HG02798 (cell line): ENCODE measurements around the gene IL20RB.
"Not testable (repeated sequence)": the region's sequence is repeated elsewhere in the genome, so short reads cannot be mapped to it uniquely, and the experiment has no call there.

Source experiments
- ATAC-seq: cut with Tn5 transposase; IDR thresholded peaks from one replicate; pipeline ENCODE4 v1.9.1; 2021; ENCODE audit warnings: mild to moderate bottlenecking; ENCODE audit not compliant: unreplicated experiment, poor library complexity

IL20RB gene

DNA sequence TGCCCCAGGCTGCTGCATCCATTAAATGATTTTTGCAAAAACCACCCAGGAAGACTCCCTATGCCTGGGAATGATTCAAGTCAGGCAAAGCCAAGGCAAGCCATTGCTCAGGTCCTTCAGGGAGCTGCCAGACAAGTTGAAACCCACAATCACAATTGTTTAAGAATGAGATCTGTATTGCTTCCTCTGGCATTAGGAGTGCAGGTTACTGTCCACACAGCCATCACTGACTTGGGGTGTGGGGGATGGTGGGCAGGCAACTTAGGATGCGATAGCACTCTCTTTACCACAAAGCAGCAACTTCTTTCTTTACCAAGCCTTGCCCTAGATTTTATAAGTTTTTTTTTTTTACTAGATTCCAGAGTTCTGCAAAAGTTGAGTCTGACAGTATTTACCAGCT is 15.0 kb upstream of the IL20RB start:
- no peak for ATAC-seq

DNA sequence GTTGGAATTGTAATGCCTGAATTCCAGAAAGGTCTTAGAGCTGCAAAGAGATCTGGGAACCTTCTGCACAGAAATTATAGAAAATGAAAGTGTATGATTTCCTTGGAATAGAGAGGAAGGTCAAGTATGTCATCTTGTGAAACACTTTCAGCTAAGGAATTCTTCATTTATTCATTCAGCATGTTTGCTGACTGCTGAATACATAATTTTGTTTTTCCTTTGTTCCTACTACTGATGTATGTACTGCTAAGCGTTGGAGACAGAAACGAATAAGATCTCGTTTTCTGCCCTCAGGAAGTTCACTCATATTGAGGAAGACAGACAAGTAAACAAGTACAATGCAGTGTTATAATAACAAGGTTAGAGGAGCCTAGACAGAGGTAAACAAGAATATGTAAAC is 14.3 kb upstream of the IL20RB start:
- ATAC-seq: no peak

DNA sequence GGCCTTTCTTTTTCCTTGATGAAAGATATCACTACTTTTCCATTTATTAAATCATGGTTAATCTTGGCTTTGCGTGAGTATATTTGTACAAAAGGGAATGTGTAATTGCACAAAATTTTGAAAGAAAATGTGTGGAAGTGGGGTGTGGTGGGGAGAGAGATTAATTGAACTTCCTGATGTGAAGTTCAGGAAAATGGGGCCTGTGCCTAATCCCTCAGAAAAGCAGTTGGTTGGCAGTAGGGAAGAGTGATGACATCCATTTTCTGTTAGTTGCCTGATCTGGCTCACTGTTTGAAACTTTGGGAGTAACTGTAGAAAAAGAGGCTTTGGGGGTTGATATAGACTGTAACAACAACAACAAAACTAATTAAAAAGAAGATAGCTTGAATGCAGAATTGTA is 10.8 kb upstream of the IL20RB start:
- no peak for ATAC-seq

DNA sequence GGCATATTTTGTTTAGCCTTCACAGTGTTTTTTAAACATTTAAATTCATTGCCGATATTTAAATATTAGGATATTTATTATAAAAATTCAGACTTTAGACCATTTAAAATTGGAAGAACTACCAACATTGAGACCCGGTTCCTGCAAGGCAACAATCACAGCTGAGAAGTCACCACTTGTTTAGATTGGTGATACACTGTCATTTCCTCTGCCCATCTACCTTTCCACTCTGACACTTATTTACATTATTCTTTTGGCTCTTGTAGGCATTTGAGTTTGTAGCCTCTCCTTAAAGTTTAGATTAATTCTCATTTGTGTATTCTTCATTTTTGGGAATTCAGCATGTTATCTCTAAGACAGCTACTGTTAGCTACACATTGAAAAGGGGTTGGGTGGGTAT is 10.3 kb upstream of the IL20RB start:
- no peak for ATAC-seq

DNA sequence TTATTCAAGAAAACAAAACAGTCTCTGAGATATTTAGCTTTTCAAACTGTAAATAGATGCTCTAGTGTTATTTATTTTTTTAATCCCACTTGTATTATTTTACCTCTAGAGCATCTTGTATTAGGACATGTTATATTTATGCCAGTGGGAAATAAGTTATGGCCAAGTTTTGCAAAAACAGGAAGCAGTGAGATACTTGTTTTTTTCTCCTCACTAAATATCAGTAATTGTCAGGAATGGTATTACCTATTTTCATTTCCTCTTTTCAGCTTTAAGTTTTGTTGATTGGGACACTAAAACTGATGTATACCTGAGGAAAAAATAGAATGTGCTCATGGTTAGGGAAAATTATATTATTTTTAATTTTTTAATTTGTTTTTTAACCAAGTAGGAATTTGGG is 8.6 kb upstream of the IL20RB start:
- no peak for ATAC-seq

DNA sequence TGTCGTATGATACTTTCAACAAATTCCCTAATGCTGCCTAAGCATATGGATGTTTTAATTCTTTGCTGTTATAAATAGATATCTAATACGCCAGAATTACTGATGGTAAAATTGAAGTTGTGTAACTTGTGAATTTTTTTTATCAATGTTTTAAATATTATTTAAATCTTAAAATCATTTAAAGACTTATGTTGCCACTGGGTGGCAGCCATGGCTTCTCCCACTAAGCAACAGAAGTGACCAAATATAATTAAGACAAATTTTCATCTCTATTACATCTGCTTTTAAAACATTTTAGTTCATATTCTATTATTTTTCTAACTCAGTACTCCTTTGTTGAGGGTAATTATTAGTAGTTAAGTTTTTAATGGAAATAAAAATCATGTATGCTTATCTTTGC is 8.1 kb upstream of the IL20RB start:
- ATAC-seq: no peak

DNA sequence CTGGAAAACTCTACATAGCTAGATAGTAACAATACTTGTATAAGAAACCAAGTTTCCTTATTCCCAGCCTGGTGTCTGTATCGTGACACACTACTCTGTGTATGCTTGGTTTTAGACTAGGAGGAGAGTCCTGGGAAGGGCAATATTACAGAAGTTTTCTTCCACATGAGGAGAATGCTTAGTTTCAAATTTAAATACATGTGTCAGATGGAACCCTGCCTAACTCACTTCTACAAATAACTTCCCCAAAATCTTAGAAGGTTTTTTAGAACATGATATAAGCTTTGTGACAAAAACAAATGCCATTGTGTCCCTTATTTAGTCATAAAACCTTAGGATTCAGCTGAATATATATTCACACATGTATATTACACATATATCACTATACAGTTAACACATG is 7.2 kb upstream of the IL20RB start:
- no peak for ATAC-seq

DNA sequence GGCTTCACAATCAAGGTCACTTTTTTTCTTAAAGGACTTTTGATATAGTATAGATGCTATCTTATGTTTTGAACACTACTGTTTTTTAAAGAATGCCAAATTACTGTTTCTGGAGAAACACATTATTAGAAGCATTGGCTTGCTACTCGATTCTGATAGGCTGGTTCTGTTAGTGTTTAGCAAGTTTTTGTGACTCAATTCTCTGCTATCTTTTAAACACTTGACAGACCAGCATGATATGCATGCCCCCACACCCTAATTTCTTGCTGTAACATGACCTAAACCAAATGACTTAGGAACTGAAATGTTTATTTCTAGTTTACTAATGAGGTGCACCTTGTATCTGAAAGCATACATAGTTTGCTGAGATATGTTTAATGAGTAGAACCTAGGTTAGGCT is 5.5 kb upstream of the IL20RB start:
- no peak for ATAC-seq

DNA sequence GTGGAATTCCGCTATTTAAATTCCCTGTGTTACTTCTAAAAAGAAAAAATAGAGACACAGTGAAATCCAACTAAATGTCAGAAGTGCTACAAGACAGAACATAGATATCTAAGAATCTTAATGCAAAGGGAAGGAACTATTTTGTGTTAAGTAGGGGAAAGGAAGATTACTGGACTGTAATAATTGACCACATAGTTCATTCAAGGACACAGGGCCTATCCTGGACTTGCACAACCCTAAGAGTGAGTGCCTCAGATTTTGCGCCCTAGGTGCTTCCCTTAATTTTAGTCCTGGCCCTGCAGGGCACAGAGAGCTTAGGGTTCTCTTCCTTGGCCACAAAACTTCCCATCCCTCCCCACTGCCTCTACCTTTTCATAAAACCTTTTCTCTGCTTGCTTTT is 3.5 kb upstream of the IL20RB start:
- no peak for ATAC-seq

DNA sequence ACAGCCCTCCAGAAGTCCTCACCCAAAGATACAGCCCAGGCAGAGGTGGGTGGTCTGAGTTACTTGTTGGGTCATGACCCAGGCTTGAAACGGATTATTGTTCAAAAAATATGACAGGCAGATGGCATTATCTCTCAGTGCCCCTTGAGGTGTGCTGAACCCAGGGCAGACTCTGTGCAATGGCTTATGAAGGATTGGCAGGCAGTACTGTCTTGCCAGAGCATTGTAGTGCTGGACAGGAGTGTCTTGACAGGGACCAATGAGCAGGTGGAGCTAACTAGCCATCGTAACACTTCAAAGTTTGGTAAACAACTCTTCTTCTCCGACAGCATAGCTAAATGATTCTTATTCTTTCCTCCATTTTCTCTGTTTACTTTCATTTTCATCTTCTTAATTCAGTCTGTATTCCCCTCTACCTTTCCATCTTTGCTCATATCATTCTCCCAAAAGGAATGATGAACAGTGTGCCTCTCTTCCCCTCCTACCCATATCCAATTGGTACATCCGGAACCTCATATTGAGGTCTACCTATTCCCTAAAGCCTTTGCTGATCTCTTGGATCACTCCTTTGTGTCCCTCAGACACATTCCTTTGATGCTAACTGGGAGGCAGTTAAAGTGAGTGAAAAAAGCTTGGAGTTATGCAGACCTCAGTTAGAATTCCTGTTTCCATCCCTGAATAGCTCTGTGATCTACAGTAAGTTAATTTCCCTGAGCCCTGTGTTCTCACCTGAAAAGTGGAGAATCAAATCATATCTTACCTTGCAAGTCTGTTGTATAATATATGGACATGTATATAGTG is 2.6 kb upstream of the IL20RB start:
- ATAC-seq: no peak

DNA sequence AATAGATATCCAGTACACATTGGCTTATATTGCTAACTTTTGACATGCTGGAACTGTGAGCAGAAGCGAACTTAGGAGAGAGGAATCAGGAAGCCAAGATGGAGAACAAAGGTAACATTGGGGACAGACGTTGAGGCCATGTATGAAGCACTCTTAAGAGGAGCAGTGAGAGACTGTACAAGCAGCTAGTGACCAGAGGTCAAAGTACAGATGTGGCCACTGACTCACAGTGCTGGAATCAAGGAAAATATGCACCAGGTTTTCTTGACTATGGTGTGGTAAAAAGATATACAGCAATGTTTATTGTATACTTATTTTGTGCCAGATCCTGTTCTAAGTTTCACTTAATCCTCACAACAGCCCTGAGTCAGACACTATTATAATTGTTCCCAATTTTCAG is 2.0 kb upstream of the IL20RB start:
- no peak for ATAC-seq

DNA sequence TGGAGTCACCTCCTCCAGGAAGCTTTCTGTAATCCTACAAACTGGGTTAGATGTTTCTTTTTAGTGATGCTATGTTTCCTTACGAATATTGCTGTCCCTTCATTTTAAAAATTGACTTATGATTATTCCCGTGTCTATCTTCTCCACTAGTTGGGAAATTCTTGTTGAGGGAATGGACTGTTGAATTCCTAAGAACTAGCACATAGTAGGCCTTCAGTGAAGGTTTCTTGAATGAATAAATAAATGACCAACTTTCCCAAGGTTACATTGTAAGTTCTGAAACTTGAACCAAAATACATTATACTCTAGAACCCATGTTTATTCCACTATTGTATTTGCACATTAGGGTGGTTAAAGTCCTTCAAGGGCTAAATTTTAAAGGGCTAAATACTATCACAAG is 812 bp upstream of the IL20RB start:
- no peak for ATAC-seq

DNA sequence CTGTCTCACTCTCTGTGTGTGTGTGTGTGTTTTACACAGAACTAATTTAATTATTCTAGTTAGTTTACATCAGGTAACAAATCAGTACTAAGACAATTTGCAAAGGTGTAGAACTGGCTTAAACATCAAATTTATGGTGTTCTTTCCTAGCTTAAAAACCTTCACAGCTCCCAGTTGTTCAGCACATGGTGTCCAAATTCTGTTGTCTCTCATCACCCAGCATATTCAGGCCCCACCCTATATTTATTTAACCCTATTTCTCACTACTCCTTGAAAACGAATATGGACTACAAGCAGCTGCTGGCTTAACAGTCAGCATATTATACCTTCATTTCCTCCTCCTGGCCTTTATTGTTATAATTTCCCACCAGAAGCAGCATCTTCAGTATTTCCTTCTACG is 1.2 kb downstream of the IL20RB start:
- ATAC-seq: no peak

DNA sequence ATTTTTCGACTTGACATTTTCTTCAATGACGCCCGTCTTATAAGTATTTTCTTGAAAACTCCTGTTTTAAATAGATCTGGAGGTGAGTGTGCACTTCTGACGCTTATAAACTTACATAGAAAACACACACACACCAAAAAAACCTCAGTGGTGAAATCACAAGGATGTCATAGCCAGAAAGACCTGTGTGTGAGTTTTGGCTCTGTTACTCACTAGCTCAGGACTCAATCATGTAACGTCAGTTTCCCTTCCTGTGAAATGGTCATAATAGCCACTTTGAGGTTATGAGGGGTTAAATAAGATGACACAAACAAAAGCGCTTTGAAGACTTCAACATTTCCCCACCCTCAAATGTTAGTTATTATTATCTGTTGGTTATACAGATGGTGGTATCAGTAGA is 1.8 kb downstream of the IL20RB start:
- no peak for ATAC-seq

DNA sequence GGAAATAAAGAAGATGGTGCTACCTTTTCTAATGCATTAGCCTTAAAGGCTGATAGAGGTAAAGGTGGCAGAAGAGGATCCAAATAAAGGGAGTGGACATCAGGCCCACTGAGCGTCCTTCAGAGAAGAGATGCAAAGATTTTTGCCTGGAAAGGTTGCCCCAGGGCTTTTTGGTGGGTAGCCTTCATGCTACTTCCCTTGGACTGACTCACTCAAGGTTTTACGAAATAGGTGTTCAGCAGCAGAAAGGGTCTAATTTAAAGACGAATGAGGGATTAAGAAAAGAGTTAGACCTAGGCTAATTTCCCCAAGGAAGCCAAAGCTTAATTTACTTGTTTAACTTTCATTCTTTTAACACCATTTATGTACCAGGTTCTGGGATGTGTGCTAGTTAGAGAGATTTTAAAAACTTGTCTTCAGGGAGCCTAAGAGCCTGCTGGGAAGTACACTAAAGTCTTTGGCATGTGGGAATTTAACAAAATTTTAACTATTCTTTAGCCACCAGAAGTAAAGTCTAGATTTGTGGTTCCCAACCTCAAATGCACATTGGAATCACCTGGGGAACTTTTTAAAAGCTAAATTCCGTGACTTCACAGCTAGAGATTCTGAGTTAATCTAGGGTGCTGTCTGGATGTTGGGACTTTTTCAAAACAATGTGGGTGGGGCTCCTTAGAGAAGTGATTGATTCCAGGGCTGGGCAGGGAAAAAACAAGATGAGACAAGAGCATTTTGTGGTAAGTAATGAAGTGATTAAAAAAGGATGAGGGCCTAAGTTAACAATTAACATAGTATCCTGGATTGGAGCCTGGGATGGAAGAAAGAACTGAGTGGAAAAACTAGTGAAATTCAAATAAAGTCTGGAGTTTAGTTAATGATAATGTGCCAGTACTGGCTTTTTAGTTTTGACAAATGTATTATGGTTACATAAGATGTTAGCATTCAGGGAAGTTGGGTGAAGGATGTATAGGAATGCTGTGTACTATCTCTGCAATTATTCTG is 3.4 kb downstream of the IL20RB start:
- ATAC-seq: no peak

DNA sequence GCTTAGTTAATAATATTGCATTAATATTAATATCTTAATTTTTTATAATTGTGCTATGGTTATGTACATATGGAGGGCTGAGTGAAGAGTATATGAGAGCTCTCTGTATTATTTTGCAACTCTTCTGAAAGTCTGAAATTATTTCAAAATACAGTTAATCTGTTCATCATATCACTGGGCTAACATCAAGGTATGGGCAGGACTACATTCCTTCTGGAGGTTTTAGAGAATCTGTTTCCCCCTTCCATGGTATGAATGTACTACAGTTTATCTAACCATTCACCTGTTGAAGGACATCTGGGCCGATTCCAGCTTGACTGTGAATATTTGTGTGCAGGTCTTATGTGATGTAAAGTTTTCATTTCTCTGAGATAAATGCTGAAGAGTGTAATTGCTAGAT is 5.1 kb downstream of the IL20RB start:
- no peak for ATAC-seq

DNA sequence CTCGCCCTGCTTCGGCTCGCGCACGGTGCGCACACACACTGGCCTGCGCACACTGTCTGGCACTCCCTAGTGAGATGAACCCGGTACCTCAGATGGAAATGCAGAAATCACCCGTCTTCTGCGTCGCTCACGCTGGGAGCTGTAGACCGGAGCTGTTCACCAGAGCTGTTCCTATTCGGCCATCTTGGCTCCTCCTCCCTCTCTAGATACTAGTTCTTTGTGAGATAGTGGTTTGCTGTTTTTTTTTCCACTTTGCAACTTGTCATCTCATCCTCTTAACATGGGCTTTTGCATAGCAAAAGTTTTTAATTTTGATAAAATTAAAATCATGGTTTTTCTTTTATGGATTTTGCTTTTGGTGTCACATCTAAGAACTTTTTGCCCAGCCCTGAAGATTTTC is 11.8 kb downstream of the IL20RB start:
- not testable (repeated sequence) for ATAC-seq

DNA sequence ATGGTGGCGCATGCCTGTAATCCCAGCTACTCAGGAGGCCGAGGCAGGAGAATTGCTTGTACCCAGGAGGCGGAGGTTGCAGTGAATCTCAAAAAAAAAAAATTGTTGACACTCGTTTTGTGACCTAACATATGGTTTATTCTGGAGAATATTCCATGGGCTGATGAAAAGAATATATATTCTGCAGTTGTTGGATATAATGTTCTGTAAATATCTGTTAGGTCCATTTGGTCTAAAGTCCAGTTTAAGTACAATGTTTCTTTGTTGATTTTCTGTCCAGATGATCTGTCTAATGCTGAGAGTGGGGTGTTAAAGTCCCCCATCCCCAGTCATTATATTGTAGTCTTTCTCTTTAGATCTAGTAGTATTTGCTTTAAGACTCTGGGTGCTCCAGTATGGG is 15.6 kb downstream of the IL20RB start:
- ATAC-seq: no peak

DNA sequence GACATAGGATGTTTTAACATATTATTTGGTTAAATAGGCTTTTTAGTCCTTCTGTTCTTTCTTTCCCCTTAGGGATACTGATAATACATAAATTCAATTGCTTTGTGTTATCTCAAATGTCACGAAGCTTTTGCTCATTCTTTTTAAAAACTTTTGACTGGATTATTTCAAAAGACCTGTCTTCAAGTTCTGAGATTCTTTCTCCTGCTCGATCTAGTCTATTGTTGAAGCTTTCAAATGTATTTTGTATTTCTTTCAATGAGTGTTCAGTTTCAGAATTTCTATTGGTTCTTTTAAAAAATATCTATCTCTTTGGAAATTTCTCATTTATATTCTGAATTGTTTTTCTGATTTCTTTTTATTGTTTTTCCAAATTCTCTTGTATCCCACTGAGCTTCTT is 16.9 kb downstream of the IL20RB start:
- ATAC-seq: no peak

DNA sequence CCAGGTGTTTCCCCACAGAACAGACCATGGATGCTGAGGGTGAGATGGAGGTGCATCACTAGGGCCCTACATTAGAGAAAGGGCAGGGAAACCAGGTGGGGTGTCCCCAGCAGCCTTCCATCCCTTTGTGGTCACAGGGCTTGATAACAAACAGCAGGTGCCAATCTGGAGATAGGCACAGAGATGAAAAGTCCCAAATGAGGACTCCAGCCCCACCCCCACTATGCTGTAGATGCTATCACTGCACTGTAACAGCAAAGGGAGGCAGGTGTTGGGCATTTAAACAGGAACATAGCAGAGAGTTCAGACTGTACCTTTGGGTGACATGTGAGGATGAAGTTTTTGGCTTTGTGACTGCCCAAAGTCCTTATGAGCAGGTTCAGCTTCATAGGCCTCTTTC is 21.4 kb downstream of the IL20RB start:
- ATAC-seq: no peak

DNA sequence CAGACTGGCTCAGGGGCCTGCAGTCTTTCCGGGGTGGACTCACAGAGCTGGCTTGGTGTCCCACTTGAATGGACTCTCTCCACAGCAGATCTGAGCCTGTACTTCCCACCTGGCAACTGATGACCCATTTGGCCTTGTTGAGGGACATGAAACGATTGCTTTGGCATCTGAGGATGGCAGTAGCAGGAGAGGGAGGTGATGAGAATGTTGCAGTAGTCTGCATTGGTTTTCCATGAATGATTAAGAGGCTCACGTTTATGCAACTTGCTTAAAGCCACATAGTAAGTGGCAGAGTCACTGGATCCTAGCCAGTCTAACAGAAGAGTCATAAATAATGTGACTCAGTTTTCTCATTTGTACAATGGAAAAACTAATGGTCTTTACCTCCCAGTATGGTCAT is 21.9 kb downstream of the IL20RB start:
- no peak for ATAC-seq

DNA sequence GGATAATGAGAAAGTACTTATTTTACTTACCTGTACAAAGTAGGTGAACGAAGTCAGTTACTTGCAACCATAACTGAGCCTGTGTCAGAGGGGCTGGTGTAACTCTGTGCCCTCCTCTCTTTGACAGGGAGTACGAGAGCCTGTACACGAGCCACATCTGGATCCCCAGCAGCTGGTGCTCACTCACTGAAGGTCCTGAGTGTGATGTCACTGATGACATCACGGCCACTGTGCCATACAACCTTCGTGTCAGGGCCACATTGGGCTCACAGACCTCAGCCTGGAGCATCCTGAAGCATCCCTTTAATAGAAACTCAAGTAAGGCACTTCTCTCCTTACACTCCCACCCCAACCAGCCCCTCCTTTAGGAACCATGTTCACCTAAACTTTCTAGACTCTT is 24.2 kb downstream of the IL20RB start:
- ATAC-seq: no peak
